ENCODE data around the gene BBS9. TPM values are rescaled to one million over a fixed set of nuclear protein-coding genes. Genes with fewer than 3 reads are reported as not detected.

Gene BBS9
- total RNA-seq, 4 donors from 2014 or later, result 8.6 to 22.5 (median 15.8) TPM

DNA sequence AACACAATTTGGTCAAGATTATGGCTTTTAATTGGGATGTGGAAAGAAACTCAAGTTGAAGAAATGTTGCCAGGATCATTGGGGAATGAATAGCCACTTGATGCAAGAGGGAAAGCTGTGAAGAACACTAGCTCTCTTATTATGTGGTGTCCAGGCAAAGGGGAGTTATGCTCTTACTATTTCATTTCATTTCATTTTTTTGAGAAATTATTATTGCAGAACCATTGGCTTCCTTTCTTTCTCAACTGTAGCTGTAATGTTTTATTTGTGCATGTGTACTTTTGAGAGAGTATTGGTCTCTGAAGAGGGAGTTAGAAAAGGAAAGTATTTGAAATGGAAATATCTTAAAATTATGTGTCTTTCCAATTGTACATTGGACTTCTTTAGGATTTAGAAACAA is 463.4 kb downstream of the BBS9 start:
- Histone ChIP-seq H3K4me1 (peaks cover 0 to 9% (median 0%) of the 10 kb centered on the region in 4 donors), H3K4me3 (no peak overlapping the region), H3K36me3 (no peaks in the 10 kb centered on the region), H3K27me3 (no peaks in the 10 kb centered on the region), H3K27ac (no peak overlapping the region), H3K9me3 (no peaks in the 10 kb centered on the region)
- in situ Hi-C loops (cut with MboI; ENCODE audit: low pct_ligation_motif_present in 1 of 4, low pct_unique_long_range_greater_than_20kb in 1 of 4, low sequenced_read_pairs in 3 of 4), result no loop called here
- no peak for DNase-seq
- no peak for TF ChIP-seq POLR2AphosphoS5 (IDR thresholded peaks at IDR 0.05)
- TF ChIP-seq EP300 (IDR thresholded peaks at IDR 0.05; ENCODE audit: low read depth), result no peak
- no peak for TF ChIP-seq POLR2A (IDR thresholded peaks at IDR 0.05)
- TF ChIP-seq, protein P1, sequence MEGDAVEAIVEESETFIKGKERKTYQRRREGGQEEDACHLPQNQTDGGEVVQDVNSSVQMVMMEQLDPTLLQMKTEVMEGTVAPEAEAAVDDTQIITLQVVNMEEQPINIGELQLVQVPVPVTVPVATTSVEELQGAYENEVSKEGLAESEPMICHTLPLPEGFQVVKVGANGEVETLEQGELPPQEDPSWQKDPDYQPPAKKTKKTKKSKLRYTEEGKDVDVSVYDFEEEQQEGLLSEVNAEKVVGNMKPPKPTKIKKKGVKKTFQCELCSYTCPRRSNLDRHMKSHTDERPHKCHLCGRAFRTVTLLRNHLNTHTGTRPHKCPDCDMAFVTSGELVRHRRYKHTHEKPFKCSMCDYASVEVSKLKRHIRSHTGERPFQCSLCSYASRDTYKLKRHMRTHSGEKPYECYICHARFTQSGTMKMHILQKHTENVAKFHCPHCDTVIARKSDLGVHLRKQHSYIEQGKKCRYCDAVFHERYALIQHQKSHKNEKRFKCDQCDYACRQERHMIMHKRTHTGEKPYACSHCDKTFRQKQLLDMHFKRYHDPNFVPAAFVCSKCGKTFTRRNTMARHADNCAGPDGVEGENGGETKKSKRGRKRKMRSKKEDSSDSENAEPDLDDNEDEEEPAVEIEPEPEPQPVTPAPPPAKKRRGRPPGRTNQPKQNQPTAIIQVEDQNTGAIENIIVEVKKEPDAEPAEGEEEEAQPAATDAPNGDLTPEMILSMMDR (IDR thresholded peaks at IDR 0.05), result no peak
- intact Hi-C loops (cut with DNase I; ENCODE audit: low total_unique reads), result no loop called here

DNA sequence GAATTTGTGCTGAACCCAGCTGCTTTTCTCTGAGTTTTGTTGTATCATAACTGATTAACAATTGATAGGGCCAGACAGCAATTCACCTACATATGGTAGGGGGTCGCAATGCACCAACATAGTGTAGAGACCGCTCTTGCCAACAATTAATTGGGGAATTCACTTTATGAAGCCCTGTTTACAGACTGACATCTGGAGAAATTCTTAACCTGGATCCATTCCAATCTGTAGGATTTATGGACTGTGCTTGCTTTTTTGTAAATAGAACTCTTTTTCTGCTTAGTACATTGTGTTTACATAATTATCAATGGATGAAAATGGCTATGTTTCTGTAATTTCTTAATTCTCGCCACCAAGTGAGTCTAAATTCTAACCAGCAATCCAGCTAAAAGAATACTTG is 464.2 kb downstream of the BBS9 start:
- Histone ChIP-seq H3K36me3 (no peaks in the 10 kb centered on the region), H3K9me3 (no peaks in the 10 kb centered on the region), H3K27me3 (no peaks in the 10 kb centered on the region), H3K27ac (no peak overlapping the region), H3K4me3 (no peak overlapping the region), H3K4me1 (peaks cover 0 to 9% (median 0%) of the 10 kb centered on the region in 4 donors)
- 70 to 73% methylated on average over 1 to 3 of the region's 3 CpGs for WGBS, 2 donors (ENCODE audit: low coverage in 1 of 2)
- no peak for TF ChIP-seq EP300 (IDR thresholded peaks at IDR 0.05; ENCODE audit: low read depth)
- TF ChIP-seq POLR2AphosphoS5 (IDR thresholded peaks at IDR 0.05), result no peak
- TF ChIP-seq POLR2A (IDR thresholded peaks at IDR 0.05), result no peak
- TF ChIP-seq, protein P1 (IDR thresholded peaks at IDR 0.05), result no peak
- no peak for DNase-seq
- in situ Hi-C loops (cut with MboI; ENCODE audit: low pct_ligation_motif_present in 1 of 4, low pct_unique_long_range_greater_than_20kb in 1 of 4, low sequenced_read_pairs in 3 of 4), result no loop called here
- intact Hi-C loops (cut with DNase I; ENCODE audit: low total_unique reads), result no loop called here

DNA sequence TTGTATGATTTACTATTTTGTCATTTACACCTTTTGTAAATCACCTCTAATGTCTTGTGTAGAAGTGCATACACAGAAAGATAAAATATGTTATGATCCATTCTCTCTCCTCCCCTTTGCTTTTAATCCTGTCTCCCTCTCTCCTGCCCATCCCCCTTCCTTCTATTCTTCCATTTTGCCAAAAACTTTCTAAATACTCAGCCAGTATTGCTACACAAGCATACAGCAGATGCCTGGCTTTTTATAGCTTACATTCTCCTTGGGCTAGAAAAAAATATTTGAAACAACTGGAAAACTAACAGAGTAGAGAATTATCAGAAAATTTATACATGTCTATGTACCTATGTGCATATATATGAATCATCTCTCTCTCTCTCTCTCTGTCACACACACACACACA is 467.3 kb downstream of the BBS9 start:
- intact Hi-C loops (cut with DNase I; ENCODE audit: low total_unique reads) (no loop called here), in situ Hi-C loops (cut with MboI; ENCODE audit: low pct_ligation_motif_present in 1 of 4, low pct_unique_long_range_greater_than_20kb in 1 of 4, low sequenced_read_pairs in 3 of 4) (no loop called here)
- no peak for DNase-seq
- no peak for TF ChIP-seq POLR2A (IDR thresholded peaks at IDR 0.05)
- TF ChIP-seq POLR2AphosphoS5 (IDR thresholded peaks at IDR 0.05), result no peak
- TF ChIP-seq, protein P1 (IDR thresholded peaks at IDR 0.05), result no peak
- no peak for TF ChIP-seq EP300 (IDR thresholded peaks at IDR 0.05; ENCODE audit: low read depth)
- Histone ChIP-seq H3K4me1 (peaks cover 0 to 9% (median 0%) of the 10 kb centered on the region in 4 donors), H3K4me3 (no peak overlapping the region), H3K9me3 (no peaks in the 10 kb centered on the region), H3K36me3 (no peaks in the 10 kb centered on the region), H3K27ac (no peak overlapping the region), H3K27me3 (no peaks in the 10 kb centered on the region)

DNA sequence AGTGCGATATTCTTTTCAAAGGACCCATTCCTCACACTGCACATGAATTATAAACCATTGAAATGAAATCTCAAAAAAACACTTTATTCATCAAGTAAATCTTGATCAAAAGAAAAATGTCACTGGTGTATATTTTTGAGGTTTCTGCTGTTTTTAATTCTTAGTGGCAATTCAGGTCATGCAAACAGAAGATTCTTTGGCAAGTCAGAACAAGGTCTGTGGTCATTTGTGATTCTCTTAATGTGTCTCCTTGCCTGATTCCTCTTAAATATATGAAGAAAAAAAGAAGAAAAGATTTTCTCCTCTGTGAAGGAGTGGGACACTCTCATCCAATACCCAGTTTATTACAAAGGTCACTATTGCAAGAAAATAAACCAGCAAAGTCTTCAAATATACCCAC is 467.8 kb downstream of the BBS9 start:
- Histone ChIP-seq H3K4me1 (peaks cover 0 to 9% (median 0%) of the 10 kb centered on the region in 4 donors), H3K27me3 (no peaks in the 10 kb centered on the region), H3K36me3 (no peaks in the 10 kb centered on the region), H3K9me3 (no peaks in the 10 kb centered on the region), H3K4me3 (no peak overlapping the region), H3K27ac (no peak overlapping the region)
- in situ Hi-C loops (cut with MboI; ENCODE audit: low pct_ligation_motif_present in 1 of 4, low pct_unique_long_range_greater_than_20kb in 1 of 4, low sequenced_read_pairs in 3 of 4), result no loop called here
- no peak for DNase-seq
- TF ChIP-seq, protein P1 (IDR thresholded peaks at IDR 0.05), result no peak
- TF ChIP-seq EP300 (IDR thresholded peaks at IDR 0.05; ENCODE audit: low read depth), result no peak
- WGBS, 2 donors (ENCODE audit: low coverage in 1 of 2), result 94 to 100% methylated on average over 1 of the region's 1 CpG
- intact Hi-C loops (cut with DNase I; ENCODE audit: low total_unique reads), result no loop called here
